ELR (cell line): ENCODE results near the gene TMEM52.
A peak's percentile ranks its signal among the peaks of the same experiment; 100 is the strongest.
"Not testable (repeated sequence)": the region's sequence is repeated elsewhere in the genome, so short reads cannot be mapped to it uniquely, and the experiment has no call there.

Source experiments
- DNase-seq: peaks from one replicate; pipeline ENCODE4 v3.0.0-alpha.2; 2015; ENCODE audit warnings: low read depth

TMEM52 gene

GRCh38 chr1:1893997-1894353 lies 25.1 kb downstream of the TMEM52 start:
- no peak for DNase-seq

GRCh38 chr1:1893291-1893985 lies 25.6 kb downstream of the TMEM52 start:
- no peak for DNase-seq

DNA sequence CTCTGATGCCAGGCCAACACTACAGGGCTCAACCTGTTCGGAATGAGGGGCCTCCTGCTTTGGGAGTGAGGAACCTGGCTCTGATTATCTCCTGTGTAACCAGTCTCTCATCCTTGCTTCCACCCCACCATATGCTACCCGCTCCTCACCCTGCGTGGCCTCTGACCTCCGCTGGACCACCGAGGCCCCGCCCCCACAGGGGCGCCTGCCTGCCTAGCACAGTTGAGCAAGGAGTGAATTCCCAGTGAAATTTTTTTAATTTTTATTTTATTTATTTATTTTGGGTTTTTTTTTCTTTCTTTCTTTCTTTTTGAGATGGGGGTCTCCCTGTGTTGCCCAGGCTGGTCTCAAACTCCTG lies 26.3 kb downstream of the TMEM52 start:
- DNase-seq: no peak

GRCh38 chr1:1892079-1892762 lies 26.9 kb downstream of the TMEM52 start:
- no peak for DNase-seq

- DNase-seq: peak; percentile 75
Measured at GRCh38 chr1:1891349-1892078, 27.6 kb downstream of the TMEM52 start.

GRCh38 chr1:1890506-1891348 lies 28.4 kb downstream of the TMEM52 start, which contains the start of gene GNB1:
GNB1 (minus strand) TSS chr1:1891087; CDS start chr1:1825453, 65,634 bp downstream.
- DNase-seq: peak; percentile 90

DNA sequence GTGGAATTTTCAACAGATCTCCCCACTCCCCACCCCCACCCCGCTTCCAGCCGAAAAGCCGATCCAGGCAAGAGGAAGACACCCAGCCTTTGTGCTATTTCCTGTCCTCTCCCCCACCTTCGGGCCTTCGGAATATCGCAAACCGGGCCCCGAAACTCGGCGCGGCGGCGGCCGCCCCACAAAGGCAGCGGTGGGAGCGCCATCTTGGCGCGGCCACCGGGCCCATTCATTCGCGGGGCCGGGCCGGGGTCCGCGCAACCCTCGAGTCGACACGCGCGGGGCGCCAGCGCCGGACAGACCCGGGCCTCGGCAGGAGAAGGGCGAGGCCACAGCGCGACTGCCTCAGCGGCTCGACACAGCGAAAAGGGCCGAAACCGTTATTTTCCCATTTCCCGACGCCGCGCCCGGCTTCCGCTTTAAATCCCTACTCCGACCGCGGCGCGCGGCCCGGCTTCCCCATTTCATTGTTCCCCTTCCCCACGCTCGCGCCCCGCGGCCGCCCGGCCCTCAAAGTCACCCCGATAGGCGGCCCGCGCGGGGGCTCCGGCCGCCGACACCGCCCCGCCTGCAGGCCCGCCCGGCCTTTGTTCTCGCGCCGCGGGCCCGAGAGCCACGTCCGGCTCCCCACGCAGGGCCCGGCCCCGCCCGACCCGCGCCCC lies 29.1 kb downstream of the TMEM52 start:
- DNase-seq: peak; percentile 61

- DNase-seq: no peak
Measured at GRCh38 chr1:1889090-1889750, 29.9 kb downstream of the TMEM52 start.

- not testable (repeated sequence) for DNase-seq
Measured at GRCh38 chr1:1883890-1884289, 35.2 kb downstream of the TMEM52 start.

GRCh38 chr1:1883092-1883873 lies 35.8 kb downstream of the TMEM52 start:
- no peak for DNase-seq

DNA sequence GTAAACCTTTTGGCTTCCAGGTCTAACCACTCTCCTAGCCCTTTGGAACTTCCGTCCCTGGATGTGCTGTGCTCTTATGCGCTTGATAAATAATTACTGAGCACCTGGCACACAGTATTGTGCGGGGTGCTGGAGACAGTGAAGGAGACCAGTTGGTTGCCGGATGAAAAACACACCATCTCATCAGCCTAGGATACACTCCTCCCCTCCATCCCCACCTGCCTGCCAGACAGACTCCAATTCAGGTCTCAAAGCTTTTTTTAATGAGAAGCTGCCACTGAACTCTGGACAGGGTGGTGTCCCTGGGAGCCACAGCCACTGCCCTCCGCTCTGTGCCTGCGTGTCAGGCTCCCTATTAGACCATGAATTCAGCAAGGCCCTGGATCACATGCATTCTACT lies 37.4 kb downstream of the TMEM52 start:
- DNase-seq: no peak

DNA sequence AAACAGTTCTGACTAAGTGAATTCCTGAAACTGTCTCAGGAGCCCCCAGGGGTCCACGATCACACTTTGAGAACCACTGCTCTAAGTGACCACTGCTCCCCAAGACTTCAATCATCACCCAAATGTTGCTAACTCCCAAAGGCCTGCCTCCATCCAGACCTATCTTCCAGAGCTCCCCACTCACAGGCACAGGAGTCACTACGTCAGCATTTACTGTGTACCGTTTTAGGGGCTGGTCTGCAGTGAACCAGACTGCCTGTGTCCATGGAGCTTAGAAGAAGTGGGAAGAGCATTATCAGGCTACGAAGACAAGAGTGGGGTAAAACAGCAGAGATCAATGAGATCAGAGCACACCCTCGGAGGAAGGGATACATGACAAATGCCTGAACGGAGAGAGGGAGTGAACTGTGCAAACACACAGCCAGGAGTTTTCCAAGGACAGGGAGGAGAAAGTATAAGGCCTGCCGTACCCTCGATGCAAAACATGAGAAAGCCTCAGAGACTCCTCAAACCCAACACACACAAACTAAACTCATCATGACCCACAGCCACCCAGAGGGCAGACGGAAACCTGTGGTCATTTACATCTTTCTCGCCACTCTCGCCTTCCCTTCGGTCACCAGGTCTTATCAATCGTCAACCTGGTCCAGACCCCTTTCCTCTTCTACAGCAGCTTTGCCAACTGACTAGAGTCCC lies 38.3 kb downstream of the TMEM52 start:
- no peak for DNase-seq

DNA sequence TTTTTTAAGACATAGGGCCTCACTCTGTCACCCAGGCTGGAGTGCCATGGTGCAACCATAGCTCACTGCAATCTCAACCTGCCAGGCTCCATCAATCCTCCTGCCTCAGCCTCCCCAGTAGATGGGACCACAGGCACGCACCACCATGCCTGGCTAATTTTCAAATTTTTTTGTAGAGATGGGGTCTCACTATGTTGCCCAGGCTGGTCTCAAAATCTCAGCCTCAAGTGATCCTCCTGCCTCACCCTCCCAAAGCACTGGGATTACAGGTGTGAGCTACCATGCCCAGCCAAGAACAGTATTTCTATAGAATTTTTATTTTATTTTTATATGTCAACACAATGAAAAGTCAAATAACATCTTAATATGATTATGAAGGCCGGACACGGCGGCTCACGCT lies 39.1 kb downstream of the TMEM52 start:
- DNase-seq: no peak

DNA sequence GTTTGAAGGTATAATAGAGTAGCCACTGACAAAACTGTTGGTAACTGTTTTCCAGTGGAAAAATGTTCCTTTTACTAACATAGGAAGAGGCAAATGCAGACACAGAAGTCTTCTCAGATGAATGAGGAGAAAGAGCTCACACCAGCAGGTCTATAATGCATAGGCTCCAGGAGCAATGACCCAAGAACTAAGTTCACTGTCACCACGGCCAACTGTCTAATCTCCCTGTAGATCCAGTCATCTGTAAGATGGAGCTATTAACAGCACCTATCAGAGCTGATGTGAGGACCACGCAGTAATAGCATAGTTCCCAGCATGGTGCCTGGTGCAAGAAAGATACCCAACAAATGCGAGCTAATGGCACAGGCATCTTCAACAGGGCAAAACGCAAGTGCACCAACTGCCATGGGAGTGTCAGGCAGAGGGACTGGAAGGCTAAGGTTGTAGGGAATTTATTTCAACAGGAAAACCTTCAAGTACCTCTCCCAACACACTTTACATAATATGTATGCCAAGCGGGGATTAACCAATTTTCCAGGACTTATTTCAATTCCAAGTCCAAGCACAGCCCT lies 41.1 kb downstream of the TMEM52 start:
- DNase-seq: no peak

DNA sequence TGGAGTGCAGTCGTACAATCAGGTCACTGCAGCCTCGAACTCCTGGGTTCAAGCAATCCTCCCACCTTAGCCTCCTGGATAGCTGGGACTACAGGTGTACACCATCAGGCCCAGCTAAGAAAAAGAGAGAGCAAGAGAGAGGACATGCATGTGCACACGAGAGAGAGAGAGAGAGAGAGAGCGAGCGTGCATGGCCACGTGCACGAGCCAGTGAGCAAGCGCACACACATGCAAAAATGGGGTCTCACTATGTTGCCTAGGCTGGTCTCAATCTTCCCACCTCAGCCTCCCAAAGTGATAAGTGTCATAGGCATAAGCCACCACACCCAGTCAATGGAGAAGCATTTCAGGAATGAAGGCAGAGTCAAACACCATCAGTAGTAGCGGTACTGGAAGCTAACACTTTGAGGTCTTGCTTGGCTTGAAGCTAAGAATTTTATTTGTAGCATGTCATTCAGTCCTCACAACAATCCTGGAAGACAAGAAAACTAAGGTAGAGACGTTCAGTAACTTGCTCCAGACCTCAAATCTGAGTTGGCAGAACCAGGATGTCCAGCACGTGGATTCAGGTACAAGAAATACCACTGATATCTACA lies 42.6 kb downstream of the TMEM52 start:
- DNase-seq: no peak

- no peak for DNase-seq
Measured at GRCh38 chr1:1875932-1876331, 43.1 kb downstream of the TMEM52 start.

- DNase-seq: no peak
Measured at GRCh38 chr1:1874901-1875300, 44.2 kb downstream of the TMEM52 start.

DNA sequence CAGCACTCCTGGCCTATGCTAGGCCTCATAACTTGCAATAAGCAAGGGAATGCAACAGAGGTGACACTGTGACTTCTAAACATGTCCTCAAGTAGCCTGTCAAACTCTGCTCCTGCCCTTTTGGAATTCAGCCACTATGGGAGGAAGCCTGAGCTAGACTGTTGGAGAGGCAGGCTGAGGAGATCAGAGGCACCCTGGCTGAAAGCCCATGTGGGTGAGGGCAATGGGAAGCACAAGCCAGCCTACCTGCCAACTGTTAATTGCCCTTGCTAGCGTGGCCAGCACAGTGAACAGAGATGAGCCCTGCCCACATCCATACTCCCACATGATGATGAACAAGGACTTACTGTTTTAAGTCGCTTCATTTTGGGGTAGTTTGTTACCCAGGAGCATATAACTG lies 45.9 kb downstream of the TMEM52 start:
- DNase-seq: no peak
